HG02973 (cell line): ENCODE results near the gene MT1M.
A peak's percentile ranks its signal among the peaks of the same experiment; 100 is the strongest.
"Not testable (repeated sequence)": the region's sequence is repeated elsewhere in the genome, so short reads cannot be mapped to it uniquely, and the experiment has no call there.

Source experiments
- ATAC-seq: cut with Tn5 transposase; IDR thresholded peaks from one replicate; pipeline ENCODE4 v1.9.1; 2021; ENCODE audit warnings: moderate library complexity; ENCODE audit not compliant: unreplicated experiment

MT1M gene

DNA sequence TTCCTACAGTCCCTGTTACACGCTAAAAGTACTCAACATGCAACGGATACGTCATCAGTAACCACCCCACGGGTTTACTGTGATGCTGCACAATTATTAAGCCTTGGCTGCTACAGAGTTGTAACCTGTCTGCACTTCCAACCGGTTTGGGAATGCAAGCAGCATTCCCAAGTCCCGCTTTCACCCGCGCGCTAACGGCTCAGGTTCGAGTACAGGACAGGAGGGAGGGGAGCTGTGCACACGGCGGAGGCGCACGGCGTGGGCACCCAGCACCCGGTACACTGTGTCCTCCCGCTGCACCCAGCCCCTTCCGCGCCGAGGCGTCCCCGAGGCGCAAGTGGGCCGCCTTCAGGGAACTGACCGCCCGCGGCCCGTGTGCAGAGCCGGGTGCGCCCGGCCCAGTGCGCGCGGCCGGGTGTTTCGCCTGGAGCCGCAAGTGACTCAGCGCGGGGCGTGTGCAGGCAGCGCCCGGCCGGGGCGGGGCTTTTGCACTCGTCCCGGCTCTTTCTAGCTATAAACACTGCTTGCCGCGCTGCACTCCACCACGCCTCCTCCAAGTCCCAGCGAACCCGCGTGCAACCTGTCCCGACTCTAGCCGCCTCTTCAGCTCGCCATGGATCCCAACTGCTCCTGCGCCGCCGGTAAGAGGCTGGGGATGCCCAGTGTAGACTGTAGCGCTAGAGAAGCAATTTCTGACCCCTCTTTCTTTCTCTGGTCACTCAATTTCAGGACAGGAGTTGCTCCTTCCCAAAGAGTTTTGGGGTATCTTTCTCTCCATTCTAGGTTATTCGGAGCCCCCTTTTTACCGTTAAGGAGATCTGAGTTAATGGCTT lies 24.2 kb upstream of the MT1M start, which contains the start of gene MT2A:
Gene MT2A, plus strand, starts transcription at position 542 of the 833 bp plus-strand sequence. Its CDS starts 72 bp downstream, at position 614.
- ATAC-seq, result peak; percentile 87

DNA sequence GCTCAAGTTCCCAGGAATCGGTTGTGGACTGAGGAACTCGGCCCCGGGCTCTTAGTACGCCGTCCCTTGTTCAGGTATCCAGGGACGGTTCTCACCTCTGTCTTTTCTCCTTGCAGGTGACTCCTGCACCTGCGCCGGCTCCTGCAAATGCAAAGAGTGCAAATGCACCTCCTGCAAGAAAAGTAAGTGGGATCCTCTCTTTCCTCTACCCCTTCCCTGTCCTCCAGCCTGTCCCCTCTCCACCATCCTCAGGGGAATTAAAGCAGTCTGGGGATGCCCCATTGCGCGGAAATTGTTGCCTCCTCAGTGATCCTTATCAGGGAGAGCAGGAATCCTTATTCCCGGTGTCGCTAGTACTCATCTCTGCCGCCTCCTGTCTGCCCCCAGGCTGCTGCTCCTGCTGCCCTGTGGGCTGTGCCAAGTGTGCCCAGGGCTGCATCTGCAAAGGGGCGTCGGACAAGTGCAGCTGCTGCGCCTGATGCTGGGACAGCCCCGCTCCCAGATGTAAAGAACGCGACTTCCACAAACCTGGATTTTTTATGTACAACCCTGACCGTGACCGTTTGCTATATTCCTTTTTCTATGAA lies 23.5 kb upstream of the MT1M start:
- ATAC-seq, result no peak

GRCh38 chr16:56609463-56609921 lies 23.0 kb upstream of the MT1M start:
- ATAC-seq, result peak; percentile 31

DNA sequence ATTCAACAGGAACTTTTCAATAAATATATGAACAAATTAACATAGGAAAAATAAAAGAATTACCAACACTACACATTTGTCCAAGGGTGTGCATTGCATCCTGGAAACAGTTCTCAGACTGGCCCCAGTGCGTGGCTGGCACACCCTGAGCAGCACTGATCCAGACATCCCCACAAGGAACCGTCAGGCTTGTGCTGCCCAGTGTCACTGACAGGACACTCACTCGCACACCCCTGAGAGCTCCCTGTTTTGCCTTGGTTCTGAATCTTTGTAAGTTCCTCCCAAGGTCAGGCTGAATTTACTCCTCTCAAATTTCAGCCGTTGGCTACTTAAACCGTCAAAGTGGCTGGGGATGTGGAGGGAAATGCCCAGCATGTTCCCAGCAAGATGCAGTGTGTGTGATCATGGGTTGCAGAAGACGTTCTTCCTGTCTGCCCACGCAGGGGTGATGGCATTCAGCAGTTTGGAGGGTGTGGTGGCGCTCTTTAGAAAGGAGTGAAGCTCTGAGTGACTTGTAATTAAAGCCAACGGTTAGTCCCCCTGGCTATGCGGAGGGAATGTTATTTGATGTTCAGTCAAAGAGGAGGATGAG lies 22.3 kb upstream of the MT1M start:
- ATAC-seq, result no peak

GRCh38 chr16:56610609-56611111 lies 21.8 kb upstream of the MT1M start:
- no peak for ATAC-seq

GRCh38 chr16:56611281-56611833 lies 21.1 kb upstream of the MT1M start:
- no peak for ATAC-seq

GRCh38 chr16:56613706-56614105 lies 18.8 kb upstream of the MT1M start:
- no peak for ATAC-seq

DNA sequence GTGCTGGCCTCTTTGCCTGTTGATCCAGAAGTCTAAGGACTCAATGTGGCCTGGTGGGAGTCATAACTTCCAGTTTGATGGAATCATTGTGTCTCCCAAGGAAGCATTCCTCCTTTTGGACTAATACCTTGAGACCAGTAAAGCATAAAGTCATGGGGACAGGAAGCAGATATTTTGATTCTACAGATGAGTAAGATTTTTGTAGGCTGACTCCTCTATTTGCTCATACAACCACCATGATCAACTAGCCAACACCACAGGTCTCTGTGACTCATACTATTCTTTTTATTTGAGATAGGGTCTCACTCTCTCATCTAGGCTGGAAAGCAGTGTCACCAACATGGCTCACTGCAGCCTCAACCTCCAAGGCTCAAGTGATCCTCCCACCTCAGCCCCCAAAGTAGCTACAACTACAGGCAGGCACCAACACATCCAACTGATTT lies 17.9 kb upstream of the MT1M start:
- no peak for ATAC-seq

DNA sequence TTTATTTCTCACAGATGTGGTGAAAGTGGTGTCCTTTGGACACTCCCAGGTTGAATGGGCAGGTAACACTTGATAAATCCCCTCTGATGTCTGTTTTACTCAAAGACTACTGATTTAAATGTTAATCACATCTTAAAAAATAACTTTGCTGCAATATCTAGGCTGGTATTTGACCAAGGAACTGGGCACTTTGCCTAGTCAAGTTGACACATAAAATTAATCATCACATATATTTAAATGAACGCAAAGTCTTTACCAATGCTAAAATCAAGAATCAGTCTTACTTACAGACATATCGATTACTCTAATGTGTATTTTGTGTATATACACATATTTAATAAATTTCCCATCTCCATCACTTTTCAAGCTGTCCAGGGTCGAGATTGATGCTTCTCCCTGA lies 17.1 kb upstream of the MT1M start:
- no peak for ATAC-seq

DNA sequence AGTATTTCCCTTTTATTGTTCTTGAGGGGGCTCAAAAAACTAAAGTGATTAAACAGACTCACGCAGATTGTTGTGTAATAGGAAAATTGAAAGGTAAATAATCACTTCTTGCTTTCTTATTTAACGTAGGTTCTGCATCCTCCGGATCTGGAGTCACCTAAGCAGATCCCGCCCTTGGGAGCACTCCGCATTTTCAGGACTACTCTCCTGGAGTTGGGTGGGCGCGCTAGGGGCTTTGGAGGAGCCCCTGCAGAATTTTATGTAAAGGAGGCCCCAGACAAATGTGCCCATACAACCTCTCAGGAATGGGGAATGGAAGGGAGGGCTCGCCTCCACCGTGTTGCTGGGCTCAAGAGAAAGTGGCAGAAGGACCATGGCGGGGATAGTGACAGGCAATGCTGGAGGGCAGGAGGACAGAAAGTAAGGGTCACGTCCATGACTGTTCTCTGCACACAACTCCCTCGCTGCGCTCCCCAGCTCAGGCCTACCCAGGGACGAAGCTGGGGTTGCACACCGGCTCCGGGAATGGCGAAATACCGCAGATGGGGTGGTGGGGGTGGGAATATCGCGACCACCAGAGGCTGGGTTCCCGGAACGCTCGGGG lies 15.7 kb upstream of the MT1M start:
- ATAC-seq, result no peak

DNA sequence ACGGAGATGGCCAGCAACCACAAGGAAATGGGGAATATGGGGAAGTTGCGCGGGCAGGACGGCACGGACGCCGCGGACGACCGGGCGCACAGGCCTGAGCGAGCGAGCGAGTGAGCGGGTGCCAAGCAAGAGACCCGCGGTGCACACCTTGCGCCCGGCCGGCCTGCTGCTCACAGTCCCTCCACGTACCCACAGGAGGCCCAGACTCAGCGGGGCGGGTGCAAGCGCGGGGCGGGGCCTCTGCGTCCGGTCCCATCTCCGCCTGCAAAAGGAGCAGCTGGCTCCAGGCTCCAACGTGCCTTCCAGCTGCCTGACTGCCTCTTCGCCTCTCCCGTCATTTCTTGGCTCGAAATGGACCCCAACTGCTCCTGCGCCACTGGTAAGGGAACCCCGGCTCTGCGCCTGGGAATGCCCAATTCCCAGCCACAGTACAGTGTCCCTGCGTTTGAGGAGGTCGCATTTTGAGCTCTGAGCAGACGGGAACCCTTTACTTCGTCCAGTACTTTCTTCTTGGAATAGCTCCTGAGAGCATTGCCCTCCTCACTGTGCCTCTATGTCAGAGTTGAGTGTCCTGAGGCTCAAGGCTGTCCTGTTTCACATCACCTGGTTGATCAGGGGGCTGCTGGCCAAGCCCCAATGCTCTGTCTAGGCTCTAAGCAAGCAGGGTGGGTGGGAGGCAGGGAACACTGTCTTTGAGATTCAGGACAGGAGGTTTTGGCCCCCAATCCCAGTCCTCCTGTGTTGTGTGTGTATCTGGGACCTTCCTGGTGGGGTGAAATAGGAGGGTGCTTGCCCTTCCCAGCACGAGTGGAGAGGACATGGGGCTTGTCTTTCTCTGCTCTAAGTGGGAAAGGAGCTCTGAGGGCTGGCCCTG lies 15.0 kb upstream of the MT1M start:
- no peak for ATAC-seq

DNA sequence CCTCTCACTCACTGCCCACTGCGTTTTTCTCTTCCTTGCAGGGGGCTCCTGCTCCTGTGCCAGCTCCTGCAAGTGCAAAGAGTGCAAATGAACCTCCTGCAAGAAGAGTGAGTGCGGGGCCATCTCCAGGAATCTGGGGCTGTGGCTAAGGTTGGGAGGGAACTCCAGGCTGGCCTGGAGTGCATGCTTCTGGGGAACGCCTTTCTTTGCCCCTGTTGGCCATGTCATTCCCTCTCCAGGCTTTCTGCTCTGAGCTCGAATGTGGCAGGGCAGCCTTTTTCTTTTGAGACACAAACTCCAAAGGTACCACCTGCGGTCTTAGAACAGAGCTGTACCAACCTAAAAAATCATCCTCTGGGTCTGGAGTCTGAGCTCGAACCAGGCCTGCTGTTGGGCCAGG lies 14.3 kb upstream of the MT1M start:
- no peak for ATAC-seq

DNA sequence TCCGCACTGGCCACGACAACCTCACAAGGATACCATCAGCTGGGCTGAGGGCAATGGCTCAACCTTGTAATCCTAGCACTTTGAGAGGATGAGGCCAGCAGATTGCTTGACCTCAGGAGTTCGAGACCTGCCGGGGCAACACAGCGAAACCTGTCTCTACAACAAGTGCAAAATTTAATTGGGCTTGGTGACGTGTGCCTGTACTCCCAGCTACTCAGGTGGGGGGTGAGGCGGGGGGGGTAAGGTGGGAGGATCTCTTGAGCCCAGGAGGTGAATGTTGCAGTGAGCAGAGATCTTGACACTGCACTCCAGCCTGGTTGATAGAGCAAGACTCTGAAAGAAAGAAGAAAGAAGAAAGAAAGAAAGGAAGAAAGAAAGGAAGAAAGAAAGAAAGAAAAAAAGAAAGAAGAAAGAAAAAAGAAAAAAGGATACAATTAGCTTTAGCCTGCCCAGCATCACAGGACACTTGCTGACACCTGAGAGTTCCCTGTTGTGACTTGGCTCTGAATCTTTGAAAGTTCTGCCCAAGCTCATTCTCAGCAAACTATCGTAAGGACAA lies 12.0 kb upstream of the MT1M start:
- no peak for ATAC-seq

DNA sequence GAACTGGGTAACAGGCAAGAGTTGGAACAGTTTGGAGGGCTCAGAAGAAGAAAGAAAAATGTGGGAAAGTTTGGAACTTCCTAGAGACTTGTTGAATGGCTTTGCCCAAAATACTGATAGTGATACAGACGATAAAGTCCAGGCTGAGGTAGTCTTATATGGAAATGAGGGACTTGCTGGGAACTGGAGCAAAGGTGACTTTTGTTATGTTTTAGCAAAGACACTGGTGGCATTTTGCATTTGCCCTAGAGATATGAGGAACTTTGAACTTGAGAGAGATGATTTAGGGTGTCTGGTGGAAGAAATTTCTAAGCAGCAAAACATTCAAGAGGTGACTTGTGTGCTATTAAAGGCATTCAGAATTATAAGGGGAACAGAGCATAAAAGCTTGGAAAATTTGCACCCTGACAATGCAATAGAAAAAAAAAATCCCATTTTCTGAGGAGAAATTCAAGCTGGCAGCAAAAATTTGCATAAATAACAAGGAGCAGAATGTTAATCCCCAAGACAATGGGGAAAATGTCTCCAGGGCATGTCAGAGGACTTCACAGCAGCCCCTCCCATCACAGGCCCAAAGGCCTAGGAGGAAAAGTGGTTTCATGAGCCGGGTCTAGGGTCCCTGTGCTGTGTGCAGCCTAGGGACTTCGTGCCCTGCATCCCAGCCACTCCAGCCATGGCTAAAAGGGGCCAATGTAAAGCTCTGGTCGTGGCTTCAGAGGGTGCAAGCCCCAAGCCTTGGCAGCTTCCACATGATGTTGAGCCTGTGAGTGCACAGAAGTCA lies 10.6 kb upstream of the MT1M start:
- not testable (repeated sequence) for ATAC-seq

- not testable (repeated sequence) for ATAC-seq
Observed at GRCh38 chr16:56623184-56623583, 9.3 kb upstream of the MT1M start.

GRCh38 chr16:56623637-56624036 lies 8.8 kb upstream of the MT1M start:
- ATAC-seq, result no peak

DNA sequence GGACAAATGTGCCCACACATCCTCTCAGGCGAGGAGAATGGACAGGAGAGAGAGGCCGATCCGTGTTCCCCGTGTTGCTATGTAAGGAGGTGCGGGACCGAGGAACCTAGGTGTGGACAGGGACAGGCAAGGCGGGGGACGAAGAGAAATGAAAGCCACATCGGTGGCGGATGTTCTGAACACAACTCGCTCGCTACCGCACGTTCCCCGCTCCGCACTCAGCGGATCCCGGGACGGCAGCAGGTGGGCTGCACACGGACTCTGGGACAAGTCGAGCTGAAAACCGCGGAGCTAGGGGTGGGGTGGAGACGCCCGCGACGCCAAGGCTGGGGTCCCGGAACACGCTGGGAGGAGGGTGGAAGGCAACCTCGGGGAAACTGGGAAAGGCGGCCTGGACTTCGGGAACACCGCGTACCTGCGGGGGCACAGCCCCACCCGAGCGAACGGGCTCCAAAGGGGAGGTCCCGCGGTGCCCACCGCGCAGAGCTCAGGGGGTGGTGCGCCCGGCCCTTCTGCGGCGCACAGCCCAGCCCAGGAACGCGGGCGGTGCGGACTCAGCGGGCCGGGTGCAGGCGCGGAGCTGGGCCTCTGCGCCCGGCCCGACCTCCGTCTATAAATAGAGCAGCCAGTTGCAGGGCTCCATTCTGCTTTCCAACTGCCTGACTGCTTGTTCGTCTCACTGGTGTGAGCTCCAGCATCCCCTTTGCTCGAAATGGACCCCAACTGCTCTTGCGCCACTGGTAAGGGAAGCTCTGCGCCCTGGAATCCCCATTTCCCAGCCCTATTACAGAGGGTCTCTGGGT lies 7.1 kb upstream of the MT1M start, which contains the start of gene MT1E:
Gene MT1E, plus strand, starts transcription at position 642 of the 803 bp plus-strand sequence. Its CDS starts 71 bp downstream, at position 713.
- peak; percentile 60 for ATAC-seq
